ENCODE results near the gene NXNL2. TPM values are rescaled to one million over a fixed set of nuclear protein-coding genes. Genes with fewer than 3 reads are reported as not detected.

Gene NXNL2
- total RNA-seq, 6 experiments from 2014 or later: 5.4 to 8.8 (median 8.2) TPM

DNA sequence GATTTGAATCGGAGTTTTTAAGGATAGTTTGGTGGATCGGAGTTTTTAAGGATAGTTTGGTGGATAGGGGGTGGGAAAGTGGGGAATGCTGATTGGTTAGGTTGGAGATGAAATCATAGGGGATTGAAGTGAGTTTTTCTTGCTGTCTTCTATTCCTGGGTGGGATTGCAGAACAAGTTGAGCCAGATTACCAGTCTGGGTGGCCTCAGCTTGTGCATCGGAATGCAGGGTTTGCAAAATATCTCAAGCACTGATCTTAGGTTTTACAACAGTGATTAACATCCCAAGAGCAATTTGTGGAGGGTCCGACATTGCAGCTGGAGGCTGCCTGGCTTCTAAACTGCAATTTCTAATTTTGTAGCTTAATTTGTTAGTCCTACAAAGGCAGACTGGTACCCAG, 23.1 kb upstream of the NXNL2 start:
- TF ChIP-seq CTCF (IDR thresholded peaks at IDR 0.05): no peak
- peaks cover 20% of the 10 kb centered on the region for H3K36me3 Mint-ChIP-seq (ENCODE audit: low read depth)
- H3K27ac Mint-ChIP-seq: no peak overlapping the region
- peaks cover 18% of the 10 kb centered on the region for H3K4me1 Mint-ChIP-seq (ENCODE audit: low read depth)
- no peak overlapping the region for H3K4me3 Mint-ChIP-seq
- no peaks in the 10 kb centered on the region; the same call in 1 of the 2 replicates for H3K27me3 Mint-ChIP-seq (ENCODE audit: insufficient read depth)
- no peak for DNase-seq
- H3K9me3 Mint-ChIP-seq: peaks cover 12% of the 10 kb centered on the region

GRCh38 chr9:88514247-88514646, 20.7 kb upstream of the NXNL2 start:
- H3K4me1 Mint-ChIP-seq (ENCODE audit: low read depth): peaks cover 8% of the 10 kb centered on the region
- H3K27ac Mint-ChIP-seq: no peak overlapping the region
- H3K9me3 Mint-ChIP-seq: peaks cover 8% of the 10 kb centered on the region; the same call in 1 of the 2 replicates
- no peak for DNase-seq
- no peak for TF ChIP-seq CTCF (IDR thresholded peaks at IDR 0.05)
- H3K36me3 Mint-ChIP-seq (ENCODE audit: low read depth): peaks cover 22% of the 10 kb centered on the region
- no peak overlapping the region for H3K4me3 Mint-ChIP-seq
- no peaks in the 10 kb centered on the region; the same call in 1 of the 2 replicates for H3K27me3 Mint-ChIP-seq (ENCODE audit: insufficient read depth)

DNA sequence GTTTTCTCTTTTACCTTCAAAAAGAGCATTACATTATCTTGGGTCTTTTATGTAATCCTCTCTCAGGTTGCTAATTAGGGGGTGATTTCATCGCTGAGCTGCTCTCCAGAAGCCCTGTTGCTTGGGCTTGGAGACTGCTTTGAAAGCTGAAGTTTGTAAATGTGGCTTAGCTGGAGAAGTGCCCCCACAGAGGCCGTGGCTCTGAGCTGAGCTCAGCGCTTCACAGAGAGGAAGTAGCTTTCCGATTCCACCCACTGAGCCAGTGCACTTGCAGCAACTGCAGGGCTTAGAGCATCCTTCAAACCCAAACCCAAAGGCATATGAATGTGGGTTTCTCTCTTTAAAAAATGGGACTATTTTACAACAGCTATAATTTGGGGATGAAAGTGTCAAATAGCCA, 13.7 kb upstream of the NXNL2 start:
- no peak for DNase-seq
- Mint-ChIP-seq H3K4me3 (no peak overlapping the region), H3K27ac (no peak overlapping the region), H3K9me3 (no peaks in the 10 kb centered on the region), H3K36me3 (ENCODE audit: low read depth) (peaks cover 21% of the 10 kb centered on the region), H3K4me1 (ENCODE audit: low read depth) (peaks cover 35% of the 10 kb centered on the region), H3K27me3 (ENCODE audit: insufficient read depth) (no peaks in the 10 kb centered on the region; the same call in 1 of the 2 replicates)
- no peak for TF ChIP-seq CTCF (IDR thresholded peaks at IDR 0.05)

DNA sequence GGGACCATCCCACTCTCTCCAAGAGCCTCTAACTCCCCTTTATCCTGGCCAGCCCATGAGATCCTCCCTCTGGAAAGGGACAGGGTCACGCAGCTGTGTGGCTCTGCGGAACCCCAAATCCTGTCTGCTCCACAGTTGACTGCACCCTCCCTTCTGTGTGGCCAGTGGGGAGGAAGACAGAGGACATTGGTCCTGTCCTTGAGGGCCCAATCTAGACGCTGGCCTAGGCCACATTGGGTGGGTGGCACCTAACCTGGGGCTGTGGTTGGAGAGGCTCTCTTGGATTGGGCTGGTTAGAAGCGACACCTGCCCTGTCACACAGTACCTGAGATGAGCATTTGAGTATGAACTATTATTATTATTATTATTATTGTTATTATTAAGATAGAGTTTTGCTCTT, 12.6 kb upstream of the NXNL2 start:
- Mint-ChIP-seq H3K36me3 (ENCODE audit: low read depth) (peaks cover 20% of the 10 kb centered on the region), H3K4me3 (no peak overlapping the region), H3K9me3 (no peaks in the 10 kb centered on the region), H3K27me3 (ENCODE audit: insufficient read depth) (no peaks in the 10 kb centered on the region; the same call in 1 of the 2 replicates), H3K4me1 (ENCODE audit: low read depth) (peaks cover 40% of the 10 kb centered on the region), H3K27ac (no peak overlapping the region)
- no peak for TF ChIP-seq CTCF (IDR thresholded peaks at IDR 0.05)
- no peak for DNase-seq

DNA sequence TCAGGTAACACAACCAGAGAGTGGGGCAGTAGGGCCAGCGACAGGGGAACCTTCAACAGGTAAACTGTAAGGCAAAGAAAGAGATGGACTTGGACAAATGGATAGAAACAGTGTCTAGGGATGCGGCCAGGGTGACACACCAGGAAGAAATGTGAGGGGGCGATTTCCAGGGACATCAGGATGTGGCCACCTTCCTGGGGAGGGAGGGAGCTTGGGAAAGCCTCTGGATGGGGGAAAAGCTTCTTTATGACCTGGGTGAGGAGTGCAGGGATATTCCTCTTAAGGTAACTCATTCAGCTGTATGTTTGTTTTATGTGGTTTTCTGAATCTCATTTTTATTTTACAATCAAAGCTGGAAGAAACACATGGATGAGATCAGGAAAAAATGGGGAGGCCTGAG, 11.9 kb upstream of the NXNL2 start:
- H3K4me3 Mint-ChIP-seq: peak overlapping the region; percentile 54
- no peaks in the 10 kb centered on the region for H3K9me3 Mint-ChIP-seq
- H3K27ac Mint-ChIP-seq: peak overlapping the region; percentile 80
- H3K36me3 Mint-ChIP-seq (ENCODE audit: low read depth): peaks cover 14% of the 10 kb centered on the region
- H3K4me1 Mint-ChIP-seq (ENCODE audit: low read depth): peaks cover 42% of the 10 kb centered on the region
- H3K27me3 Mint-ChIP-seq (ENCODE audit: insufficient read depth): no peaks in the 10 kb centered on the region; the same call in 1 of the 2 replicates
- peak; percentile 29 for DNase-seq
- TF ChIP-seq CTCF (IDR thresholded peaks at IDR 0.05): no peak

GRCh38 chr9:88524911-88525310, 10.1 kb upstream of the NXNL2 start:
- H3K36me3 Mint-ChIP-seq (ENCODE audit: low read depth): peaks cover 23% of the 10 kb centered on the region
- no peak for DNase-seq
- TF ChIP-seq CTCF (IDR thresholded peaks at IDR 0.05): no peak
- no peaks in the 10 kb centered on the region for H3K9me3 Mint-ChIP-seq
- H3K27ac Mint-ChIP-seq: no peak overlapping the region
- H3K4me3 Mint-ChIP-seq: no peak overlapping the region
- H3K27me3 Mint-ChIP-seq (ENCODE audit: insufficient read depth): no peaks in the 10 kb centered on the region; the same call in 1 of the 2 replicates
- peaks cover 60% of the 10 kb centered on the region for H3K4me1 Mint-ChIP-seq (ENCODE audit: low read depth)
